ENCODE data around the gene SAMD4A.

Gene SAMD4A

GRCh38 chr14:54686219-54686870, 119.4 kb downstream of the SAMD4A start:
- no peak for DNase-seq

- DNase-seq = no peak
These were observed 120.2 kb downstream of the SAMD4A start for GRCh38 chr14:54686871-54687749.

- DNase-seq = no peak
These were observed 120.8 kb downstream of the SAMD4A start for GRCh38 chr14:54687750-54688119.

GRCh38 chr14:54688229-54688628, 121.3 kb downstream of the SAMD4A start:
- DNase-seq = no peak

GRCh38 chr14:54689928-54690327, 123.0 kb downstream of the SAMD4A start:
- no peak for DNase-seq

- DNase-seq = no peak
These were observed 124.0 kb downstream of the SAMD4A start for GRCh38 chr14:54690887-54691286.

- peak; percentile 41 for DNase-seq
These were observed 124.8 kb downstream of the SAMD4A start for GRCh38 chr14:54691525-54692283.

GRCh38 chr14:54692284-54692772, 125.4 kb downstream of the SAMD4A start:
- DNase-seq = no peak

- no peak for DNase-seq
These were observed 126.8 kb downstream of the SAMD4A start for GRCh38 chr14:54693761-54694160.

GRCh38 chr14:54695196-54695595, 128.3 kb downstream of the SAMD4A start:
- DNase-seq = no peak

- DNase-seq = no peak
These were observed 130.1 kb downstream of the SAMD4A start for GRCh38 chr14:54697001-54697400.

GRCh38 chr14:54697803-54698202, 130.9 kb downstream of the SAMD4A start:
- no peak for DNase-seq

GRCh38 chr14:54698501-54698900, 131.6 kb downstream of the SAMD4A start:
- DNase-seq = no peak

- DNase-seq = no peak
These were observed 132.1 kb downstream of the SAMD4A start for GRCh38 chr14:54698966-54699530.

- DNase-seq = no peak
These were observed 132.8 kb downstream of the SAMD4A start for GRCh38 chr14:54699735-54700134.

GRCh38 chr14:54700717-54701116, 133.8 kb downstream of the SAMD4A start:
- DNase-seq = no peak

- no peak for DNase-seq
These were observed 135.1 kb downstream of the SAMD4A start for GRCh38 chr14:54702014-54702491.

GRCh38 chr14:54702492-54702891, 135.6 kb downstream of the SAMD4A start:
- no peak for DNase-seq

GRCh38 chr14:54703082-54703481, 136.2 kb downstream of the SAMD4A start:
- no peak for DNase-seq

- no peak for DNase-seq
These were observed 136.8 kb downstream of the SAMD4A start for GRCh38 chr14:54703724-54704123.

GRCh38 chr14:54704768-54705167, 137.8 kb downstream of the SAMD4A start:
- no peak for DNase-seq

- DNase-seq = no peak
These were observed 139.8 kb downstream of the SAMD4A start for GRCh38 chr14:54706769-54707168.

GRCh38 chr14:54708161-54708560, 141.2 kb downstream of the SAMD4A start:
- DNase-seq = no peak

All from NCI-H1105 treated with DMSO at 0.1 percent for 48 hours (cell line).